Left ventricle myocardium inferior (tissue), 1 donor: ENCODE measurements around the gene PPP6R3. TPM values are rescaled to one million over a fixed set of nuclear protein-coding genes. Genes with fewer than 3 reads are reported as not detected.

Experiments used
- DNase-seq: peaks from one replicate; pipeline ENCODE4 v3.0.0-alpha.2; 2020
- H3K27ac ChIP-seq: fragments of 200-600 bp; replicated peaks from 2 replicates; pipeline ENCODE4 v1.8.0; 2021
- H3K27me3 ChIP-seq: fragments of 200-600 bp; 2 replicates; pipeline ENCODE4 v1.8.0; 2021; ENCODE audit warnings: low read depth
- H3K36me3 ChIP-seq: fragments of 200-600 bp; 2 replicates; pipeline ENCODE4 v1.8.0; 2021
- H3K4me1 ChIP-seq: fragments of 200-600 bp; 2 replicates; pipeline ENCODE4 v1.8.0; 2021
- H3K4me3 ChIP-seq: fragments of 200-600 bp; 2 replicates; pipeline ENCODE4 v1.8.0; 2021; ENCODE audit warnings: mild to moderate bottlenecking, moderate library complexity
- H3K9me3 ChIP-seq: fragments of 200-600 bp; replicated peaks from 2 replicates; pipeline ENCODE4 v1.8.0; 2021
- CTCF ChIP-seq: fragments of 200-600 bp; IDR thresholded peaks from 2 replicates; pipeline ENCODE4 v1.8.0; 2021; ENCODE audit warnings: antibody characterized with exemption, mild to moderate bottlenecking, borderline replicate concordance
- intact Hi-C: fragments of 100-400 bp; cut with micrococcal nuclease; formaldehyde crosslinking; loops from one replicate; pipeline ENCODE4 v1.11.0; 2022
- total RNA-seq: library from RNA; stranded (reverse); fragmentation: NEBNext Ultra II Directional; extraction: Animal tissue kit (Norgen Biotek cat#: 25700); gene quantifications from one replicate; pipeline ENCODE4 v1.2.1, GENCODE V29; 2021
- donor health status: DM: no; HTN: yes; CAD: no; lungs with severe emphysema.

The PPP6R3 gene
- total RNA-seq, 1 donor from 2014 or later, result 78.8 TPM

DNA sequence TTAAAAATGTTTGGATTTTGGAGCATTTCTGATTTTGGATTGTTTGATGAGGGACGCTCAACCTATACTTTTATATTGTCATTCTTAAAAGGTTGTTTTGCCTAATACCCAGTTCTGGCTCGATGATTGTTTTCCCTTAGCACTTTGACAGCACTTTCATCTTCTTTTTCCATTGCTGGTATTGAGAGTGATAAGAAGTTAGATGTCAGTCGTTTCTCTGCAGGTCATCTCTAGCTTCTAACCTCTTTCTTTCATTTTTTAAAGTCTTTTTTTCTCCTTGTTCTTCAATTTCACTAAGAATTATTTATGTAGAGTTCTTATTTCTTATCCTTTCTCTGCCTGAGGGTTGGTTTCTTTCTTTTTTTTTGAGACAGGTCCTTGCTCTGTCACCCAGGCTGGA, 18.8 kb downstream of the PPP6R3 start:
- Histone ChIP-seq H3K27ac (no peak overlapping the region), H3K9me3 (peaks cover 6% of the 10 kb centered on the region), H3K4me1 (peaks cover 72% of the 10 kb centered on the region), H3K4me3 (no peak overlapping the region), H3K36me3 (no peaks in the 10 kb centered on the region), H3K27me3 (no peaks in the 10 kb centered on the region)
- TF ChIP-seq CTCF, result no peak
- intact Hi-C loops, result no loop called here
- DNase-seq, result no peak

DNA sequence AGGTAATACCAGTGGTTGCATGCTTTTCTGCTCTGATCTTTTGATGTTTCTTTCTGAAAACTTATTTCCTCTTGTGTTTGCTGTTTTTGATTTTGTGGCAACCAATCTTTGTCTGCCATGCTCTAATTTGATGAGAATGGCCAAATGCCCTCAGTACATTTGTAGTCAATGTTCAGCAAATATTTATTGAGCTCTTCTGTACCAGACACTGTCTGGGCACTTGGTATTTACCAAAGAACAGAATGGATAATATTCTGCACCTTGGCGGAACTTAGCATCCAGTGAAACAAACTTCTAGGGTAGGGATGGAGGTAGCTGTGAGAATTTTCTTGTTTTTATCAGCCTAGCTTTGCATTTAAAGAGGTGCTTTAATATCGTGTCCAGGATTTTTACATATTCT, 19.6 kb downstream of the PPP6R3 start:
- Histone ChIP-seq H3K36me3 (no peaks in the 10 kb centered on the region), H3K9me3 (peaks cover 14% of the 10 kb centered on the region), H3K27ac (peak overlapping the region; percentile 54), H3K4me1 (peaks cover 66% of the 10 kb centered on the region), H3K4me3 (peak overlapping the region; percentile 2), H3K27me3 (no peaks in the 10 kb centered on the region)
- intact Hi-C loops, result no loop called here
- TF ChIP-seq CTCF, result no peak
- DNase-seq, result no peak

DNA sequence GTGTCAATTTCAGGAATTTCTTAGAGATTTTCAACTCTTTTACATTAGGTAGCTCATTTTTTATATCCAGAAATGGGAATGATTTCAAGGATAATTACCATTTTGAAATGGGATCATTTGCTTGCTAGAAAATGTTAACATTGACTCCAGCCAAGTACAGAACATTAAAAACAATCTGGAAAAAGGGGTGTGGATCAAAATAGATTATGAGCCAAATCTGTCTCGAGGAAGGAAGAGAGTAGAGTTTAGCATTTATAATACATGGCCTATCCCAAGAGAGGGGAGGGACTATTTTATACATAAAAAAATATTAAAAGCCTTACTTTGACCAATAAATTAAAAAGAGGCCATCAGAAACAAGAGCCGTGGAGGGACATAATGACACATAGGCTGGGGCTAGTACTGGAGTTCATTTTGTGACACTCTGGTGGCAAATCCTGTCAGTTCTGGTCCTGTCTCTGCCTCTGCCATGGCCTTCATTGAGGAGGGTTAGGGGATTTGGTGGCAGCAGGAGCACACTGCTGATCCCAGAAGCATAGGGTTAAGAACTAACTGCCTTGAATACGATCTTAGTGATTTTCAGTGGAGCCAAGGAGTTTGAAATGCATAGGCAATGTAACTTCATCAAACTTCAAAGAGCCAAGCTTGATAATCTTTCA, 20.4 kb downstream of the PPP6R3 start:
- H3K27ac ChIP-seq, result peak overlapping the region; percentile 54
- intact Hi-C loops, result no loop called here
- H3K9me3 ChIP-seq, result peaks cover 17% of the 10 kb centered on the region
- peak overlapping the region; percentile 8 for H3K4me3 ChIP-seq
- H3K36me3 ChIP-seq, result no peaks in the 10 kb centered on the region
- no peak for TF ChIP-seq CTCF
- H3K27me3 ChIP-seq, result no peaks in the 10 kb centered on the region
- DNase-seq, result no peak
- peaks cover 66% of the 10 kb centered on the region for H3K4me1 ChIP-seq

DNA sequence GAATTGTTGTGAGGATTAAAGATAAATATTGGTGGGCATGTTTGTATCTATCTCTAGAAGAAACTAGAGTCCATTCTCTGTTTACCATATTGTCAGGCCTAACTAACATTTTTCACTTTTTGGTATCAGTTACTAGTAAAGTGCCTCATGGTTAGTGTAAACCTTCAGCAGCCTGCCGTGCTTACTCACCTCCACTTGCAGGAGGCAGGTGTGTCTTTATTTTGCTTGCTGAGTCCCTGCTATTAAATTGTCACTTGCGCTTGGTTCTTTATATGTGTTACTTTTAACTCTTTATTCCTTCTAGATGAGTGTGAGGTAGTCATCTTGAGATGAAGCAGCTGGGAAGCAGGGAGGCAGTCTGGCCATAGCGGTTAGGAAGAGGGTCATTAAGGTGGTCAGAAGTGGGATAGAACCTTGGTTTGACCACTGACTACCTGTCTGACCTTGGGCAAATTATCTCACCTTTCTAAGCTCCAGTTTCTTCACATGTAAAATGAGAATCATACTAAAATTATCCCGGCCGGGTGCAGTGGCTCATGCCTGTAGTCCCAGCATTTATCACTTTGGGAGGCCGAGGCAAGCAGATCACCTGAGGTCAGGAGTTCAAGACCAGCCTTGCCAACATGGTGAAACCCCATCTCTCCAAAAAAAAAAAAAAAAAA, 21.2 kb downstream of the PPP6R3 start:
- peak overlapping the region; percentile 54 for H3K27ac ChIP-seq
- peaks cover 17% of the 10 kb centered on the region for H3K9me3 ChIP-seq
- H3K36me3 ChIP-seq, result no peaks in the 10 kb centered on the region
- no peak for TF ChIP-seq CTCF
- H3K27me3 ChIP-seq, result no peaks in the 10 kb centered on the region
- peak overlapping the region; percentile 8 for H3K4me3 ChIP-seq
- DNase-seq, result no peak
- H3K4me1 ChIP-seq, result peaks cover 63% of the 10 kb centered on the region
- intact Hi-C loops, result no loop called here

GRCh38 chr11:68488623-68489022, 28.1 kb downstream of the PPP6R3 start:
- H3K9me3 ChIP-seq, result peaks cover 17% of the 10 kb centered on the region
- H3K36me3 ChIP-seq, result no peaks in the 10 kb centered on the region
- peaks cover 50% of the 10 kb centered on the region for H3K4me1 ChIP-seq
- intact Hi-C loops, result no loop called here
- no peak for DNase-seq
- TF ChIP-seq CTCF, result no peak
- no peak overlapping the region for H3K4me3 ChIP-seq
- H3K27ac ChIP-seq, result no peak overlapping the region
- no peaks in the 10 kb centered on the region for H3K27me3 ChIP-seq
